Testis (tissue), 3 donors: ENCODE data around the gene SLIT3. TPM values are rescaled to one million over a fixed set of nuclear protein-coding genes. Genes with fewer than 3 reads are reported as not detected.

Experiments used
- DNase-seq: peaks from one replicate; pipeline ENCODE4 v3.0.0-alpha.2; 2019
- H3K27ac ChIP-seq, 2 donors: fragments of 200-600 bp; sonication (generic); one replicate each; pipeline ENCODE4 v1.5.1; 2019
- H3K27me3 ChIP-seq: fragments of 200-600 bp; sonication (generic); one replicate; pipeline ENCODE4 v1.5.1; 2019
- H3K36me3 ChIP-seq: fragments of 200-600 bp; sonication (generic); one replicate; pipeline ENCODE4 v1.5.1; 2017; ENCODE audit warnings: low read depth; ENCODE audit errors: missing control alignments
- H3K4me1 ChIP-seq: fragments of 200-600 bp; sonication (generic); one replicate; pipeline ENCODE4 v1.5.1; 2019
- H3K4me3 ChIP-seq, 2 donors: fragments of 200-600 bp; sonication (generic); one replicate each; pipeline ENCODE4 v1.5.1; 2017 to 2019
- H3K9me3 ChIP-seq: fragments of 200-600 bp; sonication (generic); one replicate; pipeline ENCODE4 v1.5.1; 2017
- CTCF ChIP-seq, 3 experiments: fragments of 450-650 bp in 2 of 3; fragments of 200-600 bp in 1 of 3; sonication (generic) in 1 of 3; IDR thresholded peaks; one replicate each; pipeline ENCODE4 v1.5.1; 2016 to 2019; ENCODE audit warnings: antibody characterized with exemption in 3 of 3, mild to moderate bottlenecking in 2 of 3, moderate library complexity in 1 of 3
- POLR2A ChIP-seq: fragments of 450-650 bp; IDR thresholded peaks from one replicate; pipeline ENCODE4 v1.6.1; 2017; ENCODE audit warnings: antibody characterized with exemption, mild to moderate bottlenecking, moderate library complexity
- WGBS, 2 donors: methylation state at CpG; one replicate each; pipeline ENCODE4 v1.1.5; 2018; 5-methylcytosine and 5-hydroxymethylcytosine counted together
- intact Hi-C: fragments of 100-400 bp; cut with DNase I; formaldehyde crosslinking; loops from one replicate; pipeline ENCODE4 v1.15.1; 2023; ENCODE audit warnings: low total_unique reads
- polyA plus RNA-seq: library from polyadenylated mRNA; stranded (reverse); fragments of 350-450 nt; fragmentation: Illumina TruSeq; extraction: RNeasy Lipid Tissue Mini Kit (QIAGEN cat#74804); gene quantifications from one replicate; pipeline ENCODE4 v1.2.3, GENCODE V29; 2014; ENCODE audit warnings: low read depth, low replicate concordance; ENCODE audit not compliant: insufficient read depth
- total RNA-seq, 2 donors: library from RNA; depleted of rRNA; stranded (reverse); fragments of >200 nt; gene quantifications; one replicate each; pipeline ENCODE4 v1.2.3, GENCODE V29; 2016

SLIT3 gene
- total and polyA plus RNA-seq, 3 donors from 2014 or later = 4.8 to 23.2 (median 7.8) TPM

GRCh38 chr5:168974082-168974481 is 326.9 kb downstream of the SLIT3 start:
- 36 to 55% methylated on average over 2 of the region's 2 CpGs for WGBS, 2 donors
- no peaks in the 10 kb centered on the region for H3K36me3 ChIP-seq
- H3K4me1 ChIP-seq = no peaks in the 10 kb centered on the region
- no peak overlapping the region for H3K4me3 ChIP-seq
- H3K27me3 ChIP-seq = no peaks in the 10 kb centered on the region
- no peak overlapping the region for H3K27ac ChIP-seq
- no peak for DNase-seq
- TF ChIP-seq POLR2A (no peak), CTCF (IDR thresholded peaks at IDR 0.05) (no peak)
- H3K9me3 ChIP-seq = no peaks in the 10 kb centered on the region
- intact Hi-C loops = no loop called here

DNA sequence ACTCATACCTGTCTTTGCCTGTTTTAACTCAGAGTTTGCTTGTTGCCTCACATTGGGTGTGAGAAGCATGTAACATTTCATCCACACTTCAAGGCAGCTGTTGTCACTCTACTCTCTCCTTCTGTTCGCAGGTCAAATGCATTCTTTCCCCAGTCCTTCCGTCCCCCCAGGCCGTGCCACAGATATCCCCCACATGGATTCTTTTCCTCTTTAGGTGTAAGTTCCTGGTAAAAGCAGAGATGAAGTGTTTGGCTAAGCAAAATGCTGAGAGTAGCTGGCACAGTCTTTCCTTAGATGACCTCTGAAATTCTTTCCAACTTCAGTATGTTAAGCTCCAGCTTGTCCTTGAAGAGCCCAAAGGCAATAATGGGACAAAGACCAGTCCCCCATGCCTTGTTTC is 328.2 kb downstream of the SLIT3 start:
- no peaks in the 10 kb centered on the region for H3K4me1 ChIP-seq
- no peak for TF ChIP-seq CTCF (IDR thresholded peaks at IDR 0.05)
- TF ChIP-seq POLR2A = no peak
- H3K9me3 ChIP-seq = no peaks in the 10 kb centered on the region
- DNase-seq = no peak
- no peaks in the 10 kb centered on the region for H3K36me3 ChIP-seq
- no peak overlapping the region for H3K27ac ChIP-seq
- intact Hi-C loops = no loop called here
- WGBS, 2 donors = 79 to 84% methylated on average over 3 of the region's 3 CpGs
- H3K4me3 ChIP-seq = no peak overlapping the region
- H3K27me3 ChIP-seq = no peaks in the 10 kb centered on the region

DNA sequence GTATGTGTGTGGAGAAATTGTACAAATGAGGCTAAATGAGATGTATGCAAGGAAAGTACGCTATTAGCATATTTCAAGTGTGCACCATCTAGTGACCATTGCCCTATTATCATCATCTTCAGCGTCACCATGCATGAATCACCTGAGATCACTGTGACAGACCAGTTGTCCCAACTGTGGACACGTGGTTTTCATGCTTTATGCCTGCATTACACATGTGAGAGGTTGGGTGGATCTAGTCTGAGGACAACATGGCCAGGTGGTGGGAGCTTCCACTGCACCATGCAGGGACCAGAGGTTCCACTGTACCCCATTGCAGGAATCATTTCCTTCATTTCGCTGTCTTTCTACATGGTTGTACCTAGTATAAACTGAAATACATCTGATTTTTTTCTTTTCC is 329.8 kb downstream of the SLIT3 start:
- H3K9me3 ChIP-seq = no peaks in the 10 kb centered on the region
- intact Hi-C loops = no loop called here
- 84 to 95% methylated on average over 4 of the region's 4 CpGs for WGBS, 2 donors

GRCh38 chr5:168969326-168969886 is 331.5 kb downstream of the SLIT3 start:
- Histone ChIP-seq H3K36me3 (no peaks in the 10 kb centered on the region), H3K27ac (no peak overlapping the region), H3K27me3 (no peaks in the 10 kb centered on the region), H3K9me3 (no peaks in the 10 kb centered on the region), H3K4me3 (no peak overlapping the region), H3K4me1 (no peaks in the 10 kb centered on the region)
- DNase-seq = no peak
- WGBS, 2 donors = 61 to 65% methylated on average over 8 of the region's 8 CpGs
- intact Hi-C loops = no loop called here
- TF ChIP-seq POLR2A = no peak
- no peak for TF ChIP-seq CTCF (IDR thresholded peaks at IDR 0.05)

More for the DNA sequence above, 329.8 kb downstream of the SLIT3 start:
- DNase-seq = no peak
- H3K36me3 ChIP-seq = no peaks in the 10 kb centered on the region
- no peak overlapping the region for H3K4me3 ChIP-seq
- no peak overlapping the region for H3K27ac ChIP-seq
- H3K27me3 ChIP-seq = no peaks in the 10 kb centered on the region
- TF ChIP-seq POLR2A (no peak), CTCF (IDR thresholded peaks at IDR 0.05) (no peak)
- H3K4me1 ChIP-seq = no peaks in the 10 kb centered on the region

- Histone ChIP-seq H3K27me3 (no peaks in the 10 kb centered on the region), H3K4me1 (no peaks in the 10 kb centered on the region), H3K36me3 (no peaks in the 10 kb centered on the region), H3K4me3 (no peak overlapping the region), H3K9me3 (no peaks in the 10 kb centered on the region), H3K27ac (no peak overlapping the region)
- intact Hi-C loops = no loop called here
- TF ChIP-seq CTCF (IDR thresholded peaks at IDR 0.05) (no peak), POLR2A (no peak)
- no peak for DNase-seq
- 50 to 56% methylated on average over 7 of the region's 7 CpGs for WGBS, 2 donors
These were observed 332.9 kb downstream of the SLIT3 start for GRCh38 chr5:168967882-168968620.
